NCI-H1930 (cell line): ENCODE measurements around the gene XIAP.
A peak's percentile ranks its signal among the peaks of the same experiment; 100 is the strongest.

Source experiments
- DNase-seq, 2 experiments: peaks; one replicate each; lab custom pipeline; 2025; lab: John Stamatoyannopoulos, UW

XIAP gene

GRCh38 chrX:123961268-123962005, 101.6 kb downstream of the XIAP start, which contains the start of gene STAG2:
STAG2 (plus strand) TSS chrX:123961706; CDS start chrX:124022628, 60,922 bp downstream.
- peak; percentile 67 to 72 for DNase-seq

DNA sequence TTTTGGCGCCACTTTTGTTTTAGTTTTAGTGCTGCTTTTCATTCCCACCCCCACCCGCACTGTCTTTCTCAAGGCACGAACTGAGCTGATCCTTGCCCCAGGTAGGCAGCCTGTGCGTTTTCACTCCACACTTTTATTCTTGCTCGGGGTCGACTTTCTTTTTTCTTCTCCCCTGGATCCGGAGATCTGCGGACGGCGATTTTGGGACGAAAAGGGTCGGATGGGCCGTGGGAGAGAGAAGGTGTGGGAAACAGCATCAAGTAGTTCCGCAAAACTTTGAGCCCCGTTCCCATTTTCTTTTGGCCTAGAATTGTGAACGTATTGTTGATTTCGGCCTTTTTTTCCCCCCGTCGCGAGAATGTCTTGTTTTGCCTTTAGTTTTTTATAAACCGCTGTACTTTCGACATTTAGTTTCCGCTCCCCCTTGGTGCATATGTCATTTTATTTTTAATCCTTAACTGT, 102.2 kb downstream of the XIAP start:
- no peak for DNase-seq

- DNase-seq: peak; percentile 78 to 84
These were observed 103.0 kb downstream of the XIAP start for GRCh38 chrX:123962794-123963373.
